HEK293 (cell line): ENCODE measurements around the gene PELI3.

Source experiments
- CTCF ChIA-PET: fragments of 350-600 bp; formaldehyde crosslinking; extraction: SDS; loops from one replicate; lab custom pipeline; 2021; ENCODE audit warnings: antibody characterized with exemption; lab: Yijun Ruan, JAX
- POLR2A ChIA-PET: fragments of 300-600 bp; formaldehyde crosslinking; extraction: SDS; loops from one replicate; lab custom pipeline; 2020; ENCODE audit warnings: antibody characterized with exemption, inconsistent platforms; lab: Yijun Ruan, JAX
- H3K27ac ChIP-seq: fragments of 200-500 bp; sonication (Bioruptor generic); 2 replicates; pipeline ENCODE4 v1.5.1; 2014; ENCODE audit warnings: low read depth, low read length, control low read depth, inconsistent platforms; ENCODE audit errors: extremely low read depth
- H3K36me3 ChIP-seq, 2 experiments: fragments of 200-500 bp in 1 of 2; sonication (Bioruptor generic) in 1 of 2; 1 replicate in 1 of 2; 2 replicates in 1 of 2; pipeline ENCODE4 v1.5.1; 2014 to 2017; ENCODE audit warnings: inconsistent platforms in 2 of 2, low read length in 2 of 2; ENCODE audit not compliant: control insufficient read depth in 2 of 2, insufficient read depth in 1 of 2
- H3K4me1 ChIP-seq: fragments of 200-500 bp; sonication (Bioruptor generic); 2 replicates; pipeline ENCODE4 v1.5.1; 2014; ENCODE audit warnings: mild to moderate bottlenecking, low read length, inconsistent platforms; ENCODE audit not compliant: control insufficient read depth, insufficient read depth
- H3K4me3 ChIP-seq: 2 replicates; pipeline ENCODE4 v1.5.1; 2011; ENCODE audit warnings: low read depth, mild to moderate bottlenecking, control low read depth, low read length, moderate library complexity
- H3K9me3 ChIP-seq: fragments of 200-500 bp; sonication (Bioruptor generic); 2 replicates; pipeline ENCODE4 v1.5.1; 2014; ENCODE audit warnings: low read depth, low read length, inconsistent platforms; ENCODE audit not compliant: control insufficient read depth, insufficient read depth
- AEBP2 ChIP-seq: fragments of 450-650 bp; formaldehyde crosslinking; IDR thresholded peaks from 2 replicates; pipeline ENCODE4 v1.5.1; 2016; ENCODE audit warnings: missing biosample characterization, missing genetic modification characterization, borderline replicate concordance
- ATF2 ChIP-seq: fragments of 450-650 bp; formaldehyde crosslinking; IDR thresholded peaks from 2 replicates; pipeline ENCODE4 v1.5.1; 2016; ENCODE audit warnings: missing biosample characterization, missing genetic modification characterization, low read depth
- BCL11A ChIP-seq: fragments of 450-650 bp; formaldehyde crosslinking; IDR thresholded peaks from 2 replicates; pipeline ENCODE4 v1.5.1; 2016; ENCODE audit warnings: low read depth, missing biosample characterization, missing genetic modification characterization
- EGR2 ChIP-seq: fragments of 450-650 bp; formaldehyde crosslinking; IDR thresholded peaks from 2 replicates; pipeline ENCODE4 v1.5.1; 2016; ENCODE audit warnings: low read depth, missing biosample characterization, missing genetic modification characterization
- IKZF3 ChIP-seq: fragments of 450-650 bp; IDR thresholded peaks from 2 replicates; pipeline ENCODE4 v1.5.0; 2018; ENCODE audit warnings: missing biosample characterization, mild to moderate bottlenecking, missing genetic modification characterization, moderate library complexity
- KLF17 ChIP-seq: fragments of 450-650 bp; formaldehyde crosslinking; IDR thresholded peaks from 2 replicates; pipeline ENCODE4 v1.5.1; 2016; ENCODE audit warnings: missing biosample characterization, missing genetic modification characterization
- SCRT1 ChIP-seq: fragments of 450-650 bp; formaldehyde crosslinking; IDR thresholded peaks from 2 replicates; pipeline ENCODE4 v1.5.1; 2016; ENCODE audit warnings: missing biosample characterization, missing genetic modification characterization, borderline replicate concordance
- SP7 ChIP-seq: fragments of 450-650 bp; formaldehyde crosslinking; IDR thresholded peaks from 2 replicates; pipeline ENCODE4 v1.5.1; 2016; ENCODE audit warnings: missing biosample characterization, missing genetic modification characterization
- TCF7L2 ChIP-seq: IDR thresholded peaks from 2 replicates; pipeline ENCODE4 v1.6.1; 2011; ENCODE audit warnings: low read depth, mild to moderate bottlenecking, inconsistent platforms, low read length, moderate library complexity, borderline replicate concordance
- ZBTB10 ChIP-seq: fragments of 450-650 bp; formaldehyde crosslinking; IDR thresholded peaks from 2 replicates; pipeline ENCODE4 v1.5.1; 2016; ENCODE audit warnings: missing biosample characterization, missing genetic modification characterization
- ZNF140 ChIP-seq: fragments of 450-650 bp; formaldehyde crosslinking; IDR thresholded peaks from 2 replicates; pipeline ENCODE4 v1.5.1; 2016; ENCODE audit warnings: missing biosample characterization, missing genetic modification characterization
- ZNF174 ChIP-seq: fragments of 450-650 bp; formaldehyde crosslinking; IDR thresholded peaks from 2 replicates; pipeline ENCODE4 v1.5.0; 2017; ENCODE audit warnings: missing biosample characterization, mild to moderate bottlenecking, missing genetic modification characterization
- ZNF175 ChIP-seq: fragments of 450-650 bp; formaldehyde crosslinking; IDR thresholded peaks from 2 replicates; pipeline ENCODE4 v1.5.1; 2016; ENCODE audit warnings: missing biosample characterization, missing genetic modification characterization
- ZNF280D ChIP-seq: fragments of 450-650 bp; formaldehyde crosslinking; IDR thresholded peaks from 2 replicates; pipeline ENCODE4 v1.5.1; 2016; ENCODE audit warnings: missing biosample characterization, missing genetic modification characterization
- ZNF394 ChIP-seq: fragments of 450-650 bp; formaldehyde crosslinking; IDR thresholded peaks from 2 replicates; pipeline ENCODE4 v1.5.1; 2016; ENCODE audit warnings: missing biosample characterization, missing genetic modification characterization, mild to moderate bottlenecking, moderate library complexity, borderline replicate concordance
- ZNF558 ChIP-seq: fragments of 450-650 bp; formaldehyde crosslinking; IDR thresholded peaks from 2 replicates; pipeline ENCODE4 v1.5.1; 2016; ENCODE audit warnings: missing biosample characterization, missing genetic modification characterization
- ZNF571 ChIP-seq: fragments of 450-650 bp; formaldehyde crosslinking; IDR thresholded peaks from 2 replicates; pipeline ENCODE4 v1.5.0; 2017; ENCODE audit warnings: missing biosample characterization, missing genetic modification characterization
- ZNF626 ChIP-seq: fragments of 450-650 bp; sonication (Bioruptor Pico); formaldehyde crosslinking; IDR thresholded peaks from 2 replicates; pipeline ENCODE4 v1.5.1; 2018; ENCODE audit warnings: missing biosample characterization, missing genetic modification characterization, inconsistent platforms
- ZNF629 ChIP-seq: fragments of 450-650 bp; formaldehyde crosslinking; IDR thresholded peaks from 2 replicates; pipeline ENCODE4 v1.5.1; 2017; ENCODE audit warnings: missing biosample characterization, missing genetic modification characterization
- ZNF660 ChIP-seq: fragments of 450-650 bp; IDR thresholded peaks from 2 replicates; pipeline ENCODE4 v1.5.1; 2018; ENCODE audit warnings: missing biosample characterization, mild to moderate bottlenecking, missing genetic modification characterization
- ZNF792 ChIP-seq: fragments of 450-650 bp; formaldehyde crosslinking; IDR thresholded peaks from 2 replicates; pipeline ENCODE4 v1.5.1; 2016; ENCODE audit warnings: missing biosample characterization, missing genetic modification characterization
- TF ChIP-seq, protein P1 (sequence below): fragments of 450-650 bp; formaldehyde crosslinking; IDR thresholded peaks from 2 replicates; pipeline ENCODE4 v1.5.1; 2016; ENCODE audit warnings: missing biosample characterization, missing genetic modification characterization
- TF ChIP-seq, protein P2 (sequence below): sonication (generic); formaldehyde crosslinking; IDR thresholded peaks from 2 replicates; pipeline ENCODE4 v1.8.1; 2022; ENCODE audit warnings: mild to moderate bottlenecking, moderate library complexity, missing genetic modification reagents

The PELI3 gene

GRCh38 chr11:66418168-66418985 lies 48.3 kb upstream of the PELI3 start:
- ChIA-PET POLR2A (interaction anchor here (0.5 to 1.5 kb wide), 3 partner anchors 9 to 102 kb away, joined by 3 to 6 read pairs (median 3); partner anchors contain the start of genes CD248 and MRPL11), CTCF (interaction anchor here (0.7 to 4.0 kb wide), 16 partner anchors 9 to 291 kb away, joined by 3 to 50 read pairs (median 3); no protein-coding TSS in a partner anchor)
- Histone ChIP-seq H3K27ac (no peak overlapping the region), H3K4me3 (no peak overlapping the region), H3K9me3 (no peaks in the 10 kb centered on the region), H3K4me1 (no peaks in the 10 kb centered on the region), H3K36me3 (no peaks in the 10 kb centered on the region)
- TF ChIP-seq, protein P1, sequence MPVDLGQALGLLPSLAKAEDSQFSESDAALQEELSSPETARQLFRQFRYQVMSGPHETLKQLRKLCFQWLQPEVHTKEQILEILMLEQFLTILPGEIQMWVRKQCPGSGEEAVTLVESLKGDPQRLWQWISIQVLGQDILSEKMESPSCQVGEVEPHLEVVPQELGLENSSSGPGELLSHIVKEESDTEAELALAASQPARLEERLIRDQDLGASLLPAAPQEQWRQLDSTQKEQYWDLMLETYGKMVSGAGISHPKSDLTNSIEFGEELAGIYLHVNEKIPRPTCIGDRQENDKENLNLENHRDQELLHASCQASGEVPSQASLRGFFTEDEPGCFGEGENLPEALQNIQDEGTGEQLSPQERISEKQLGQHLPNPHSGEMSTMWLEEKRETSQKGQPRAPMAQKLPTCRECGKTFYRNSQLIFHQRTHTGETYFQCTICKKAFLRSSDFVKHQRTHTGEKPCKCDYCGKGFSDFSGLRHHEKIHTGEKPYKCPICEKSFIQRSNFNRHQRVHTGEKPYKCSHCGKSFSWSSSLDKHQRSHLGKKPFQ (tag by site-specific recombination), result no peak
- TF ChIP-seq ZNF792 (tag by site-specific recombination), result no peak
- no peak for TF ChIP-seq TCF7L2
- TF ChIP-seq KLF17, result no peak
- no peak for TF ChIP-seq ZNF626
- TF ChIP-seq ZNF660 (tag by site-specific recombination), result peak; percentile 84
- no peak for TF ChIP-seq ZNF558 (tag by site-specific recombination)
- no peak for TF ChIP-seq AEBP2 (tag by site-specific recombination)
- TF ChIP-seq ZBTB10 (tag by site-specific recombination), result no peak
- no peak for TF ChIP-seq BCL11A (tag by site-specific recombination)
- TF ChIP-seq ZNF175, result no peak
- no peak for TF ChIP-seq ZNF394 (tag by site-specific recombination)
- TF ChIP-seq ZNF174, result no peak
- TF ChIP-seq ATF2 (tag by site-specific recombination), result no peak
- peak; percentile 82 for TF ChIP-seq EGR2 (tag by site-specific recombination)
- peak; percentile 81 for TF ChIP-seq SP7 (tag by site-specific recombination)
- TF ChIP-seq ZNF571 (tag by site-specific recombination), result no peak
- TF ChIP-seq ZNF280D (tag by site-specific recombination), result no peak
- TF ChIP-seq, protein P2, sequence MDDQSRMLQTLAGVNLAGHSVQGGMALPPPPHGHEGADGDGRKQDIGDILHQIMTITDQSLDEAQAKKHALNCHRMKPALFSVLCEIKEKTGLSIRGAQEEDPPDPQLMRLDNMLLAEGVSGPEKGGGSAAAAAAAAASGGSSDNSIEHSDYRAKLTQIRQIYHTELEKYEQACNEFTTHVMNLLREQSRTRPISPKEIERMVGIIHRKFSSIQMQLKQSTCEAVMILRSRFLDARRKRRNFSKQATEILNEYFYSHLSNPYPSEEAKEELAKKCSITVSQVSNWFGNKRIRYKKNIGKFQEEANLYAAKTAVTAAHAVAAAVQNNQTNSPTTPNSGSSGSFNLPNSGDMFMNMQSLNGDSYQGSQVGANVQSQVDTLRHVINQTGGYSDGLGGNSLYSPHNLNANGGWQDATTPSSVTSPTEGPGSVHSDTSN (CRISPR knock-in tag), result no peak
- TF ChIP-seq ZNF140 (tag by site-specific recombination), result no peak
- TF ChIP-seq SCRT1 (tag by site-specific recombination), result no peak
- peak; percentile 47; the same call in 1 of the 2 replicates for TF ChIP-seq ZNF629 (tag by site-specific recombination)
- no peak for TF ChIP-seq IKZF3 (tag by site-specific recombination)
